DOHH2 (cell line): ENCODE data around the gene MESD.

Source experiments
- CTCF ChIP-seq: fragments of 200-600 bp; sonication (generic); IDR thresholded peaks from one replicate; pipeline ENCODE4 v1.5.1; 2014; ENCODE audit warnings: antibody characterized with exemption, mild to moderate bottlenecking, low read depth, low read length; ENCODE audit not compliant: poor library complexity, severe bottlenecking
- EZH2phosphoT487 ChIP-seq: fragments of 200-600 bp; sonication (generic); IDR thresholded peaks from 2 replicates; pipeline ENCODE4 v1.6.1; 2017; ENCODE audit warnings: borderline replicate concordance, mild to moderate bottlenecking, antibody characterized with exemption, low read length, moderate library complexity, mixed read lengths

- no peak for TF ChIP-seq CTCF
- TF ChIP-seq EZH2phosphoT487: no peak
These were observed 1.3 kb downstream of the MESD start for GRCh38 chr15:80988148-80988796.
